Measurements from ENCODE around the gene PRCD. TPM values are rescaled to one million over a fixed set of nuclear protein-coding genes. Genes with fewer than 3 reads are reported as not detected.

The PRCD gene
- total RNA-seq, 2 experiments from 2014 or later, result not detected

DNA sequence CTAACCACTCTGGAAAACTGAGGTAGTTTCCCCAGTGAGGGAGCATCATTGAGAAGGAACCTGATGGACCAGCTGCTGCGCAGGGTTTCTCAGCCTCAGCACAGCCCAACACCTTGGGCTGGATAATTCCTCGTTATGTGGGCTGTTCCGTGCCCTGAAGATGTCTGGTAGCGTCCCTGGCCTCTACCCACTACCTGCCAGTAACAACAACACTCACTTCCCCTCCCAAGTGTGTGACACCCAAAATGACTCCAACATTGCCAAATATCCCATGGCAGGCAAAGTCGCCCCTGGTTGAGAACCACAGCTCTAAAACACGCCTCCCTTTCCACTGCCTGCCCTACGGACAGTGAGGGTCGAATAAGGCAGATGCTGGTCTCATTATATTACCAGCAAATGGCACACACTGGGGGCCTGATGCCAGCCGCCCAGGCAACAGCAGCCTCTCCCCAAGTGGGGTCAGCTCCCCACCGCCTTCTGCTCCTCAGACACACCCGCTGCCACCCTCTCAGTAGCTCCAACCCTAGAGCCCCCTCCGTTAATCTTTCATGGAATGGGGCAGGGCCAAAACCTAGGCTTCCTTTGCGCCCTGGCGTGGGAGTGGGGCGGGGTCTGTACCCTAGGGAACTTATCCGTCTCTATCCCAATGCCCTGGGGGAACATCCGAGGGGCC, 39.6 kb upstream of the PRCD start:
- TF ChIP-seq, protein P1, sequence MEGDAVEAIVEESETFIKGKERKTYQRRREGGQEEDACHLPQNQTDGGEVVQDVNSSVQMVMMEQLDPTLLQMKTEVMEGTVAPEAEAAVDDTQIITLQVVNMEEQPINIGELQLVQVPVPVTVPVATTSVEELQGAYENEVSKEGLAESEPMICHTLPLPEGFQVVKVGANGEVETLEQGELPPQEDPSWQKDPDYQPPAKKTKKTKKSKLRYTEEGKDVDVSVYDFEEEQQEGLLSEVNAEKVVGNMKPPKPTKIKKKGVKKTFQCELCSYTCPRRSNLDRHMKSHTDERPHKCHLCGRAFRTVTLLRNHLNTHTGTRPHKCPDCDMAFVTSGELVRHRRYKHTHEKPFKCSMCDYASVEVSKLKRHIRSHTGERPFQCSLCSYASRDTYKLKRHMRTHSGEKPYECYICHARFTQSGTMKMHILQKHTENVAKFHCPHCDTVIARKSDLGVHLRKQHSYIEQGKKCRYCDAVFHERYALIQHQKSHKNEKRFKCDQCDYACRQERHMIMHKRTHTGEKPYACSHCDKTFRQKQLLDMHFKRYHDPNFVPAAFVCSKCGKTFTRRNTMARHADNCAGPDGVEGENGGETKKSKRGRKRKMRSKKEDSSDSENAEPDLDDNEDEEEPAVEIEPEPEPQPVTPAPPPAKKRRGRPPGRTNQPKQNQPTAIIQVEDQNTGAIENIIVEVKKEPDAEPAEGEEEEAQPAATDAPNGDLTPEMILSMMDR (IDR thresholded peaks at IDR 0.05), result no peak
- no peak for ATAC-seq (ENCODE audit: poor library complexity)
- ChIA-PET POLR2A (interaction anchor here (0.6 to 1.6 kb wide), 2 partner anchors 47 to 142 kb away, joined by 7 to 8 read pairs; partner anchors contain the start of gene UBE2O), CTCF (interaction anchor here (1.4 to 1.6 kb wide), 3 partner anchors 23 to 124 kb away, joined by 3 to 4 read pairs (median 3); no protein-coding TSS in a partner anchor)
- peak overlapping the region; percentile 84 for H3K4me3 Mint-ChIP-seq
- Histone ChIP-seq H3K9me3 (ENCODE audit: control insufficient read depth in 1 of 2, insufficient read depth in 1 of 2, low read length in 2 of 2) (no peaks in the 10 kb centered on the region), H3K27me3 (ENCODE audit: control insufficient read depth in 1 of 2, insufficient read depth in 2 of 2, low read length in 2 of 2) (no peaks in the 10 kb centered on the region), H3K4me1 (ENCODE audit: insufficient read depth, low read length) (peaks cover 59% of the 10 kb centered on the region), H3K4me3 (ENCODE audit: low read length) (peak overlapping the region; percentile 74), H3K27ac (ENCODE audit: low read depth in 1 of 2, low read length in 2 of 2) (no peak overlapping the region), H3K36me3 (ENCODE audit: insufficient read depth, low read length) (peaks cover 2% of the 10 kb centered on the region)
- no peaks in the 10 kb centered on the region for H3K9me3 Mint-ChIP-seq
- H3K27ac Mint-ChIP-seq, result peak overlapping the region; percentile 7
- intact Hi-C loops (cut with DNase I, micrococcal nuclease), result loop anchor here (2.0 to 10.0 kb wide), 3 partner anchors 47 to 398 kb away; partner anchors contain the start of genes EXOC7 (in 1 of the 2), QRICH2 (in 1 of the 2) and UBE2O (in 1 of the 2)
- H3K4me1 Mint-ChIP-seq (ENCODE audit: low read depth), result peaks cover 37% of the 10 kb centered on the region
- H3K36me3 Mint-ChIP-seq (ENCODE audit: low read depth), result no peaks in the 10 kb centered on the region
- no peaks in the 10 kb centered on the region for H3K27me3 Mint-ChIP-seq
- peak in 3 of 14 experiments; percentile 24 to 49 (median 44) for DNase-seq

DNA sequence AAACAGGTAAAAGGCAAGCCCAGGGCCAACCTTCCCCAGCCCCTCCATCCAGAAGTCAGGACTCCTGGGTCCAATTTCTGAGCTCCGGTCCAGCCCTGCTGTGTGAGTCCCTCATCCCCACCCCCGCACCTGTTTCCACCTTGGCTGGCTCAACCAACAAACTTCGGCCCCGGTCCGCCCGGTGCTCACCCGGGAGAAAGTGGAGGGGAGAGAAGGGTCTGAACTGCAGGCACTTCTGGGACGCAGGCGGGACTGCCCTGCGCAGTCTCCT, 39.2 kb upstream of the PRCD start:
- CTCF ChIA-PET, result interaction anchor here (1.4 to 1.6 kb wide), 2 partner anchors 103 to 123 kb away, joined by 3 to 4 read pairs; no protein-coding TSS in a partner anchor
- H3K27ac Mint-ChIP-seq, result peak overlapping the region; percentile 7
- H3K4me1 ChIP-seq (ENCODE audit: insufficient read depth, low read length), result peaks cover 59% of the 10 kb centered on the region

More for the DNA sequence above, 39.2 kb upstream of the PRCD start:
- DNase-seq (no peak), ATAC-seq (ENCODE audit: poor library complexity) (peak; percentile 7)
- Histone ChIP-seq H3K4me3 (ENCODE audit: low read length) (peak overlapping the region; percentile 74), H3K36me3 (ENCODE audit: insufficient read depth, low read length) (peaks cover 2% of the 10 kb centered on the region), H3K27ac (ENCODE audit: low read depth in 1 of 2, low read length in 2 of 2) (peak overlapping the region in 1 of 2 donors; percentile 46), H3K27me3 (ENCODE audit: control insufficient read depth in 1 of 2, insufficient read depth in 2 of 2, low read length in 2 of 2) (no peaks in the 10 kb centered on the region), H3K9me3 (ENCODE audit: control insufficient read depth in 1 of 2, insufficient read depth in 1 of 2, low read length in 2 of 2) (no peaks in the 10 kb centered on the region)
- no peaks in the 10 kb centered on the region for H3K9me3 Mint-ChIP-seq
- intact Hi-C loops (cut with DNase I, micrococcal nuclease), result loop anchor here (2.0 to 10.0 kb wide), 3 partner anchors 48 to 398 kb away; partner anchors contain the start of genes EXOC7 (in 1 of the 2), QRICH2 (in 1 of the 2) and UBE2O (in 1 of the 2)
- no peaks in the 10 kb centered on the region for H3K36me3 Mint-ChIP-seq (ENCODE audit: low read depth)
- no peaks in the 10 kb centered on the region for H3K27me3 Mint-ChIP-seq
- POLR2A ChIA-PET, result interaction anchor here (0.6 to 1.6 kb wide), 3 partner anchors 14 to 143 kb away, joined by 7 to 10 read pairs (median 8); partner anchors contain the start of gene UBE2O
- TF ChIP-seq, protein P1 (IDR thresholded peaks at IDR 0.05), result no peak
- H3K4me3 Mint-ChIP-seq, result peak overlapping the region; percentile 84
- H3K4me1 Mint-ChIP-seq (ENCODE audit: low read depth), result peaks cover 37% of the 10 kb centered on the region

Measured in CD4-positive, alpha-beta T cell (primary cell).